Measurements from ENCODE around the gene ASTE1.
"Not testable (repeated sequence)": the region's sequence is repeated elsewhere in the genome, so short reads cannot be mapped to it uniquely, and the experiment has no call there.

Gene ASTE1

GRCh38 chr3:131008326-131008725 lies 18.3 kb downstream of the ASTE1 start:
- DNase-seq: no peak

GRCh38 chr3:131007782-131008181 lies 18.8 kb downstream of the ASTE1 start:
- no peak for DNase-seq

GRCh38 chr3:131007256-131007655 lies 19.4 kb downstream of the ASTE1 start:
- DNase-seq: no peak

GRCh38 chr3:131004603-131005002 lies 22.0 kb downstream of the ASTE1 start:
- no peak for DNase-seq

- DNase-seq: no peak
Observed at GRCh38 chr3:131001071-131001470, 25.6 kb downstream of the ASTE1 start.

GRCh38 chr3:130997289-130997688 lies 29.3 kb downstream of the ASTE1 start:
- DNase-seq: no peak

- no peak for DNase-seq
Observed at GRCh38 chr3:130992344-130992743, 34.3 kb downstream of the ASTE1 start.

GRCh38 chr3:130991126-130991525 lies 35.5 kb downstream of the ASTE1 start:
- no peak for DNase-seq

GRCh38 chr3:130990282-130990681 lies 36.3 kb downstream of the ASTE1 start:
- DNase-seq: no peak

- no peak for DNase-seq
Observed at GRCh38 chr3:130981469-130981868, 45.2 kb downstream of the ASTE1 start.

GRCh38 chr3:130979117-130979516 lies 47.5 kb downstream of the ASTE1 start:
- DNase-seq: no peak

GRCh38 chr3:130976706-130977105 lies 49.9 kb downstream of the ASTE1 start:
- DNase-seq: no peak

- no peak for DNase-seq
Observed at GRCh38 chr3:130975251-130975650, 51.4 kb downstream of the ASTE1 start.

GRCh38 chr3:130974201-130974600 lies 52.4 kb downstream of the ASTE1 start:
- no peak for DNase-seq

- no peak for DNase-seq
Observed at GRCh38 chr3:130973406-130973805, 53.2 kb downstream of the ASTE1 start.

GRCh38 chr3:130972592-130972991 lies 54.0 kb downstream of the ASTE1 start:
- not testable (repeated sequence) for DNase-seq

- no peak for DNase-seq
Observed at GRCh38 chr3:130971208-130971607, 55.4 kb downstream of the ASTE1 start.

GRCh38 chr3:130969621-130970020 lies 57.0 kb downstream of the ASTE1 start:
- no peak for DNase-seq

- DNase-seq: no peak
Observed at GRCh38 chr3:130968221-130968620, 58.4 kb downstream of the ASTE1 start.

- DNase-seq: no peak
Observed at GRCh38 chr3:130967281-130967680, 59.3 kb downstream of the ASTE1 start.

- DNase-seq: no peak
Observed at GRCh38 chr3:130963878-130964277, 62.7 kb downstream of the ASTE1 start.

All from CD4-positive, alpha-beta T cell treated with Interferon gamma for 1 hour (primary cell).